ENCODE results near the gene ATG10.

- TF ChIP-seq CTCF (IDR thresholded peaks at IDR 0.05; ENCODE audit: insufficient read depth, low read depth, low read length) (no peak), EZH2 (IDR thresholded peaks at IDR 0.05; ENCODE audit: insufficient read depth, low read length) (no peak)
Observed at GRCh38 chr5:82066791-82067190, 95.0 kb downstream of the ATG10 start.

Measured in astrocyte (in vitro differentiated cells and primary cell).